GM18519 (cell line): Measurements from ENCODE around the gene OTOP3.

ENCODE experiments used
- ATAC-seq: cut with Tn5 transposase; IDR thresholded peaks from one replicate; pipeline ENCODE4 v1.9.1; 2021; ENCODE audit warnings: mild to moderate bottlenecking, moderate library complexity; ENCODE audit not compliant: unreplicated experiment, low FRiP score

Gene OTOP3

GRCh38 chr17:74916136-74916850 lies 19.4 kb upstream of the OTOP3 start:
- ATAC-seq: no peak

GRCh38 chr17:74916851-74917199 lies 18.9 kb upstream of the OTOP3 start:
- ATAC-seq: no peak

GRCh38 chr17:74917430-74917829 lies 18.3 kb upstream of the OTOP3 start:
- no peak for ATAC-seq

GRCh38 chr17:74918906-74919305 lies 16.8 kb upstream of the OTOP3 start:
- ATAC-seq: no peak

- no peak for ATAC-seq
Measured at GRCh38 chr17:74919440-74920305, 16.0 kb upstream of the OTOP3 start.

GRCh38 chr17:74920306-74920620 lies 15.4 kb upstream of the OTOP3 start:
- no peak for ATAC-seq

- ATAC-seq: no peak
Measured at GRCh38 chr17:74920642-74921025, 15.1 kb upstream of the OTOP3 start.

GRCh38 chr17:74921026-74921681 lies 14.5 kb upstream of the OTOP3 start:
- no peak for ATAC-seq

GRCh38 chr17:74921769-74922168 lies 13.9 kb upstream of the OTOP3 start:
- ATAC-seq: no peak

- ATAC-seq: no peak
Measured at GRCh38 chr17:74922172-74922571, 13.5 kb upstream of the OTOP3 start.

- ATAC-seq: no peak
Measured at GRCh38 chr17:74922694-74923537, 12.8 kb upstream of the OTOP3 start, which contains the start of gene USH1G. Gene USH1G, minus strand, starts transcription at chr17:74923255. Its CDS starts 182 bp downstream, at chr17:74923073.

GRCh38 chr17:74923538-74924249 lies 12.0 kb upstream of the OTOP3 start:
- ATAC-seq: no peak

- ATAC-seq: no peak
Measured at GRCh38 chr17:74924250-74924948, 11.3 kb upstream of the OTOP3 start, which contains the start of gene OTOP2. Gene OTOP2, plus strand, starts transcription at chr17:74924273. Its CDS starts 360 bp downstream, at chr17:74924633.

- ATAC-seq: no peak
Measured at GRCh38 chr17:74925242-74925641, 10.5 kb upstream of the OTOP3 start.

- ATAC-seq: no peak
Measured at GRCh38 chr17:74928786-74929185, 6.9 kb upstream of the OTOP3 start.

- no peak for ATAC-seq
Measured at GRCh38 chr17:74930535-74931036, 5.1 kb upstream of the OTOP3 start.

GRCh38 chr17:74935048-74935447 lies 650 bp upstream of the OTOP3 start:
- ATAC-seq: no peak

- no peak for ATAC-seq
Measured at GRCh38 chr17:74936470-74936799, 737 bp downstream of the OTOP3 start.
